ENCODE data around the gene ARHGAP8. TPM values are rescaled to one million over a fixed set of nuclear protein-coding genes. Genes with fewer than 3 reads are reported as not detected.
A peak's percentile ranks its signal among the peaks of the same experiment; 100 is the strongest.
"Not testable (repeated sequence)": the region's sequence is repeated elsewhere in the genome, so short reads cannot be mapped to it uniquely, and the experiment has no call there.

The ARHGAP8 gene
- total RNA-seq, 4 donors from 2014 or later, result 14.9 to 38.8 (median 18.3) TPM

GRCh38 chr22:44741929-44742328, 10.4 kb upstream of the ARHGAP8 start:
- H3K4me3 ChIP-seq, result no peak overlapping the region
- H3K36me3 ChIP-seq, result no peaks in the 10 kb centered on the region
- TF ChIP-seq CTCF (IDR thresholded peaks at IDR 0.05) (no peak), POLR2A (IDR thresholded peaks at IDR 0.05) (no peak)
- H3K9me3 ChIP-seq, result no peaks in the 10 kb centered on the region
- peaks cover 0 to 16% (median 0%) of the 10 kb centered on the region in 4 donors for H3K4me1 ChIP-seq
- no peak overlapping the region for H3K27ac ChIP-seq
- peak in 1 of 3 donors; percentile 43 for DNase-seq
- no peaks in the 10 kb centered on the region for H3K27me3 ChIP-seq

GRCh38 chr22:44743247-44743646, 9.1 kb upstream of the ARHGAP8 start:
- Histone ChIP-seq H3K36me3 (no peaks in the 10 kb centered on the region), H3K27me3 (no peaks in the 10 kb centered on the region), H3K9me3 (no peaks in the 10 kb centered on the region), H3K4me3 (no peak overlapping the region), H3K27ac (no peak overlapping the region), H3K4me1 (peaks cover 0 to 10% (median 0%) of the 10 kb centered on the region in 4 donors)
- DNase-seq, result peak in 1 of 3 donors; percentile 46
- no peak for TF ChIP-seq POLR2A (IDR thresholded peaks at IDR 0.05)
- no peak for TF ChIP-seq CTCF (IDR thresholded peaks at IDR 0.05)

GRCh38 chr22:44743804-44744211, 8.6 kb upstream of the ARHGAP8 start:
- no peak for DNase-seq
- Histone ChIP-seq H3K9me3 (no peaks in the 10 kb centered on the region), H3K36me3 (no peaks in the 10 kb centered on the region), H3K27me3 (no peaks in the 10 kb centered on the region), H3K27ac (no peak overlapping the region), H3K4me3 (no peak overlapping the region), H3K4me1 (peaks cover 0 to 7% (median 0%) of the 10 kb centered on the region in 4 donors)
- TF ChIP-seq CTCF (IDR thresholded peaks at IDR 0.05) (no peak), POLR2A (IDR thresholded peaks at IDR 0.05) (no peak)

- peak overlapping the region in 2 of 4 donors; percentile 62 to 72 for H3K27ac ChIP-seq
- H3K9me3 ChIP-seq, result no peaks in the 10 kb centered on the region
- H3K4me1 ChIP-seq, result peaks cover 0 to 7% (median 0%) of the 10 kb centered on the region in 4 donors
- no peaks in the 10 kb centered on the region for H3K36me3 ChIP-seq
- TF ChIP-seq CTCF (IDR thresholded peaks at IDR 0.05) (no peak), POLR2A (IDR thresholded peaks at IDR 0.05) (no peak)
- no peak overlapping the region for H3K4me3 ChIP-seq
- no peaks in the 10 kb centered on the region for H3K27me3 ChIP-seq
- no peak for DNase-seq
Measured at GRCh38 chr22:44745853-44746789, 6.3 kb upstream of the ARHGAP8 start.

- not testable (repeated sequence) for H3K4me3 ChIP-seq, DNase-seq, H3K9me3 ChIP-seq, H3K27ac ChIP-seq, H3K27me3 ChIP-seq, H3K36me3 ChIP-seq
- peaks cover 0 to 13% (median 3%) of the 10 kb centered on the region in 4 donors for H3K4me1 ChIP-seq
Measured at GRCh38 chr22:44747784-44748127, 4.6 kb upstream of the ARHGAP8 start.

- no peak for DNase-seq
- no peak overlapping the region for H3K27ac ChIP-seq
- no peaks in the 10 kb centered on the region for H3K36me3 ChIP-seq
- TF ChIP-seq POLR2A (IDR thresholded peaks at IDR 0.05) (no peak), CTCF (IDR thresholded peaks at IDR 0.05) (no peak)
- no peaks in the 10 kb centered on the region for H3K9me3 ChIP-seq
- H3K27me3 ChIP-seq, result peaks cover 0 to 7% of the 10 kb centered on the region in 2 donors
- peaks cover 0 to 20% (median 3%) of the 10 kb centered on the region in 4 donors for H3K4me1 ChIP-seq
- no peak overlapping the region for H3K4me3 ChIP-seq
Measured at GRCh38 chr22:44748524-44748923, 3.9 kb upstream of the ARHGAP8 start.
